HepG2 (cell line): ENCODE results near the gene HEPHL1. TPM values are rescaled to one million over a fixed set of nuclear protein-coding genes. Genes with fewer than 3 reads are reported as not detected.

Experiments used
- AKAP8 ChIP-seq: sonication (generic); formaldehyde crosslinking; IDR thresholded peaks from 2 replicates; pipeline ENCODE4 v1.5.1; 2020; ENCODE audit warnings: mild to moderate bottlenecking, missing genetic modification reagents
- BCL3 ChIP-seq: sonication (generic); formaldehyde crosslinking; IDR thresholded peaks from 2 replicates; pipeline ENCODE4 v1.5.1; 2020; ENCODE audit warnings: mild to moderate bottlenecking, missing genetic modification reagents, moderate library complexity
- DNMT3B ChIP-seq: conservative IDR thresholded peaks from 2 replicates; pipeline ENCODE4 v1.6.1; 2016; ENCODE audit warnings: missing biosample characterization, control low read depth
- HOMEZ ChIP-seq: IDR thresholded peaks from 2 replicates; pipeline ENCODE4 v1.6.1; 2016; ENCODE audit warnings: low read depth
- NCOA2 ChIP-seq: sonication (generic); formaldehyde crosslinking; IDR thresholded peaks from 2 replicates; pipeline ENCODE4 v1.8.0; 2022; ENCODE audit warnings: inconsistent platforms
- STAT6 ChIP-seq: sonication (generic); formaldehyde crosslinking; IDR thresholded peaks from 2 replicates; pipeline ENCODE4 v1.4.0; 2020; ENCODE audit warnings: missing genetic modification reagents, mild to moderate bottlenecking, borderline replicate concordance
- TAF1 ChIP-seq: sonication (generic); formaldehyde crosslinking; IDR thresholded peaks from 2 replicates; pipeline ENCODE4 v1.4.0; 2020; ENCODE audit warnings: missing genetic modification reagents
- TFE3 ChIP-seq: IDR thresholded peaks from 2 replicates; pipeline ENCODE4 v1.6.1; 2016
- THRA ChIP-seq: sonication (generic); formaldehyde crosslinking; IDR thresholded peaks from 2 replicates; pipeline ENCODE4 v1.4.0; 2020; ENCODE audit warnings: missing genetic modification reagents, borderline replicate concordance
- TIGD3 ChIP-seq: sonication (generic); formaldehyde crosslinking; IDR thresholded peaks from 2 replicates; pipeline ENCODE4 v1.5.1; 2020; ENCODE audit warnings: mild to moderate bottlenecking, missing genetic modification reagents, borderline replicate concordance
- ZBTB10 ChIP-seq: sonication (generic); formaldehyde crosslinking; IDR thresholded peaks from 2 replicates; pipeline ENCODE4 v1.4.0; 2020; ENCODE audit warnings: missing genetic modification reagents, borderline replicate concordance
- ZNF30 ChIP-seq: sonication (generic); formaldehyde crosslinking; IDR thresholded peaks from 2 replicates; pipeline ENCODE4 v1.5.0; 2020; ENCODE audit warnings: mild to moderate bottlenecking, missing genetic modification reagents
- ZNF326 ChIP-seq: sonication (generic); formaldehyde crosslinking; IDR thresholded peaks from 2 replicates; pipeline ENCODE4 v1.4.0; 2020; ENCODE audit warnings: missing genetic modification reagents, borderline replicate concordance
- ZNF7 ChIP-seq: IDR thresholded peaks from 2 replicates; pipeline ENCODE4 v1.6.1; 2016; ENCODE audit warnings: missing biosample characterization, missing genetic modification reagents
- ZSCAN9 ChIP-seq: IDR thresholded peaks from 2 replicates; pipeline ENCODE4 v1.6.1; 2016; ENCODE audit warnings: borderline replicate concordance
- polyA plus RNA-seq, 8 experiments: library from polyadenylated mRNA; depleted of rRNA in 3 of 8; stranded (reverse) in 7 of 8; unstranded in 1 of 8; fragments of >200 nt; fragmentation: Illumina TruSeq in 4 of 8; extraction: Trizol in 4 of 8; gene quantifications; 2 replicates each; pipeline versions ENCODE4 v1.2.1 to v1.2.3, GENCODE V29; 2011 to 2016; ENCODE audit warnings: low read depth in 4 of 8, missing spikeins in 1 of 8, mixed read lengths in 1 of 8; ENCODE audit not compliant: insufficient read depth in 1 of 8
- total RNA-seq, 5 experiments: library from RNA; depleted of rRNA; stranded (reverse); fragments of >200 nt; fragmentation: Illumina TruSeq; extraction: Trizol; gene quantifications; 2 replicates each; pipeline ENCODE4 v1.2.3, GENCODE V29; 2016; ENCODE audit warnings: low read depth in 1 of 5

Gene HEPHL1
- total and polyA plus RNA-seq, 2 of the 13 experiments (the other 11 are each of a cell fraction or from before 2014, with no cell fraction given) = 0.04 to 0.05 TPM

GRCh38 chr11:94128746-94129511 is 107.8 kb downstream of the HEPHL1 start, which contains the start of gene PANX1 (continued):
- TF ChIP-seq TFE3 (CRISPR knock-in tag) (0 out of 2 replicates have a peak, but pooled peaks have one; percentile 74), TAF1 (CRISPR knock-in tag) (peak; percentile 66; the same call in 1 of the 2 replicates), ZNF30 (CRISPR knock-in tag) (no peak; the same call in 1 of the 2 replicates), AKAP8 (CRISPR knock-in tag) (no peak), STAT6 (CRISPR knock-in tag) (peak; percentile 34; the same call in 1 of the 2 replicates), NCOA2 (CRISPR knock-in tag) (no peak; the same call in 1 of the 2 replicates), TIGD3 (CRISPR knock-in tag) (no peak), ZNF326 (CRISPR knock-in tag) (no peak), ZNF7 (CRISPR knock-in tag) (no peak), ZBTB10 (CRISPR knock-in tag) (peak; percentile 42; the same call in 1 of the 2 replicates), BCL3 (CRISPR knock-in tag) (peak; percentile 72; the same call in 1 of the 2 replicates), THRA (no peak), ZSCAN9 (CRISPR knock-in tag) (no peak; the same call in 1 of the 2 replicates), DNMT3B (CRISPR knock-in tag) (no peak), HOMEZ (no peak)
